Spleen (tissue), 7 donors: Measurements from ENCODE around the gene GNAZ.

Experiments
- POLR2AphosphoS5 ChIP-seq, 3 donors: sonication (generic); formaldehyde crosslinking; IDR thresholded peaks; one replicate each; pipeline ENCODE4 v1.5.1; 2017; ENCODE audit warnings: antibody characterized with exemption in 3 of 3
- TF ChIP-seq, protein P1 (sequence below), 11 experiments: fragments of 200-600 bp in 7 of 11; fragments of 450-650 bp in 4 of 11; sonication (generic) in 4 of 11; IDR thresholded peaks in 8 of 11; conservative IDR thresholded peaks in 3 of 11; 1 replicate in 7 of 11; 2 replicates in 4 of 11; pipeline versions ENCODE4 v1.4.0 to v1.8.0; 2016 to 2021; ENCODE audit warnings: antibody characterized with exemption in 11 of 11, inconsistent platforms in 4 of 11, mild to moderate bottlenecking in 1 of 11
- donor health status: DM: no; HTN: no; CAD: no; lungs with moderate emphysema.
- donor health status: DM: no; HTN: no; CAD: no.
- donor health status: DM: no; HTN: no; CAD: no.

GRCh38 chr22:23108249-23109078 lies 38.1 kb downstream of the GNAZ start:
- TF ChIP-seq, protein P1, sequence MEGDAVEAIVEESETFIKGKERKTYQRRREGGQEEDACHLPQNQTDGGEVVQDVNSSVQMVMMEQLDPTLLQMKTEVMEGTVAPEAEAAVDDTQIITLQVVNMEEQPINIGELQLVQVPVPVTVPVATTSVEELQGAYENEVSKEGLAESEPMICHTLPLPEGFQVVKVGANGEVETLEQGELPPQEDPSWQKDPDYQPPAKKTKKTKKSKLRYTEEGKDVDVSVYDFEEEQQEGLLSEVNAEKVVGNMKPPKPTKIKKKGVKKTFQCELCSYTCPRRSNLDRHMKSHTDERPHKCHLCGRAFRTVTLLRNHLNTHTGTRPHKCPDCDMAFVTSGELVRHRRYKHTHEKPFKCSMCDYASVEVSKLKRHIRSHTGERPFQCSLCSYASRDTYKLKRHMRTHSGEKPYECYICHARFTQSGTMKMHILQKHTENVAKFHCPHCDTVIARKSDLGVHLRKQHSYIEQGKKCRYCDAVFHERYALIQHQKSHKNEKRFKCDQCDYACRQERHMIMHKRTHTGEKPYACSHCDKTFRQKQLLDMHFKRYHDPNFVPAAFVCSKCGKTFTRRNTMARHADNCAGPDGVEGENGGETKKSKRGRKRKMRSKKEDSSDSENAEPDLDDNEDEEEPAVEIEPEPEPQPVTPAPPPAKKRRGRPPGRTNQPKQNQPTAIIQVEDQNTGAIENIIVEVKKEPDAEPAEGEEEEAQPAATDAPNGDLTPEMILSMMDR (IDR thresholded peaks at IDR 0.05 in 8 of 11, conservative IDR thresholded peaks at IDR 0.05 in 3 of 11): no peak
- no peak for TF ChIP-seq POLR2AphosphoS5 (IDR thresholded peaks at IDR 0.05)
